Kidney (tissue), 14 donors: ENCODE data around the gene ZNF664. TPM values are rescaled to one million over a fixed set of nuclear protein-coding genes. Genes with fewer than 3 reads are reported as not detected.

Experiments
- DNase-seq, 5 donors: peaks; one replicate each; pipeline ENCODE4 v3.0.0-alpha.2; 2013 to 2020
- FAIRE-seq: peaks from 2 replicates; lab custom pipeline; 2012; peaks lifted over from hg19 to GRCh38; lab: Jason Lieb, UNC
- H3K27ac ChIP-seq, 2 donors: one replicate each; pipeline ENCODE4 v1.7.0; 2013; ENCODE audit warnings: low read depth in 2 of 2, low read length in 2 of 2, inconsistent platforms in 1 of 2
- H3K27me3 ChIP-seq: one replicate; pipeline ENCODE4 v1.7.1; 2013; ENCODE audit warnings: low read length, inconsistent platforms; ENCODE audit not compliant: control insufficient read depth, insufficient read depth
- H3K36me3 ChIP-seq, 3 donors: one replicate each; pipeline versions ENCODE4 v1.7.0 to v1.7.1; 2013; ENCODE audit warnings: low read length in 3 of 3, control low read depth in 1 of 3, inconsistent platforms in 1 of 3; ENCODE audit not compliant: insufficient read depth in 3 of 3, control insufficient read depth in 2 of 3
- H3K4me1 ChIP-seq, 3 donors: one replicate each; pipeline versions ENCODE4 v1.7.0 to v1.7.1; 2013; ENCODE audit warnings: low read length in 3 of 3, inconsistent platforms in 1 of 3, low read depth in 1 of 3; ENCODE audit not compliant: control insufficient read depth in 2 of 3, insufficient read depth in 2 of 3
- H3K4me3 ChIP-seq, 3 donors: one replicate each; pipeline versions ENCODE4 v1.7.0 to v1.8.1; 2013; ENCODE audit warnings: low read length in 3 of 3, control low read depth in 1 of 3, inconsistent platforms in 1 of 3
- H3K9ac ChIP-seq, 3 donors: one replicate each; pipeline versions ENCODE4 v1.7.0 to v1.7.1; 2013; ENCODE audit warnings: low read length in 3 of 3, control low read depth in 1 of 3, inconsistent platforms in 1 of 3
- H3K9me3 ChIP-seq, 3 donors: one replicate each; pipeline versions ENCODE4 v1.7.0 to v1.7.1; 2013; ENCODE audit warnings: low read length in 3 of 3, control low read depth in 1 of 3, inconsistent platforms in 1 of 3; ENCODE audit not compliant: control insufficient read depth in 2 of 3, insufficient read depth in 1 of 3
- intact Hi-C: fragments of 100-400 bp; cut with DNase I; formaldehyde crosslinking; loops from one replicate; pipeline ENCODE4 v1.11.1; 2022
- polyA plus RNA-seq: library from polyadenylated mRNA; stranded (reverse); fragments of 350-450 nt; fragmentation: Illumina TruSeq; extraction: RNeasy Lipid Tissue Mini Kit (QIAGEN cat#74804); gene quantifications from one replicate; pipeline ENCODE4 v1.2.3, GENCODE V29; 2014; ENCODE audit warnings: low read depth, low replicate concordance; ENCODE audit not compliant: insufficient read depth
- total RNA-seq: library from RNA; stranded (reverse); fragmentation: NEBNext Ultra II Directional; extraction: Animal tissue kit (Norgen Biotek cat#: 25700); gene quantifications from one replicate; pipeline ENCODE4 v1.2.1, GENCODE V29; 2021
- TF ChIP-seq, protein P1 (sequence below): IDR thresholded peaks from 3 replicates; pipeline ENCODE4 v1.5.1; 2012; ENCODE audit warnings: mild to moderate bottlenecking, moderate library complexity, borderline replicate concordance; ENCODE audit not compliant: insufficient read depth; ENCODE audit errors: extremely low read depth
- donor health status: control.
- donor health status: control.
- donor health status: control.
- donor health status: control.
- donor health status: control.
- donor health status: DM: yes; HTN: yes; CAD: no.
- donor health status: Normal renal cell carcinoma (clear cell type).

ZNF664 gene
- total and polyA plus RNA-seq, 2 donors from 2014 or later, result 44.9 to 104 TPM

DNA sequence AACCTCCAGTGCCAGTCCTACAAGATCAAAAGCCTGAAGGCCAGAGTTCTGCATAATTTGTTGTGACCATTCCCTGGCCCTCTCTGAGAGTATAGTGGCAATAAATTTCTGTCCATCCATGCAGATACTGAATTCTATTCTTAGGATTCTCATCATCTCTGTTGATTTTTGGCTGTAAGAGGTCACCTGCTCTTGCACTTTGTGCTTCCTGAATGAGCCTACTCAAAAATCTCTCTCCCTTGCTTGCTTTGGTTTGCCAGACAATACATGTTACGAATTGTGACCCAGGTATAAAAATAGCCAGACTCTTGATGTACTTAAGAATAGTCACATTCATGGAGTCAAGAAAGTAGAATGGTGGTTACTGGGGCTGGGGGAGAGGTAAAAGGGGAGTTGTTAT is 16.7 kb downstream of the ZNF664 start:
- intact Hi-C loops, result loop anchor here (10.0 kb wide), 1 partner anchor 85 kb away; no protein-coding TSS in a partner anchor
- H3K36me3 ChIP-seq, result peaks cover 3 to 18% (median 6%) of the 10 kb centered on the region in 3 donors
- H3K9ac ChIP-seq, result no peak overlapping the region
- no peak overlapping the region for H3K27ac ChIP-seq
- no peak overlapping the region for H3K4me3 ChIP-seq
- no peaks in the 10 kb centered on the region for H3K9me3 ChIP-seq
- no peaks in the 10 kb centered on the region for H3K27me3 ChIP-seq
- peaks cover 0 to 21% (median 19%) of the 10 kb centered on the region in 3 donors for H3K4me1 ChIP-seq
- no peak for FAIRE-seq
- no peak for DNase-seq
- TF ChIP-seq, protein P1, sequence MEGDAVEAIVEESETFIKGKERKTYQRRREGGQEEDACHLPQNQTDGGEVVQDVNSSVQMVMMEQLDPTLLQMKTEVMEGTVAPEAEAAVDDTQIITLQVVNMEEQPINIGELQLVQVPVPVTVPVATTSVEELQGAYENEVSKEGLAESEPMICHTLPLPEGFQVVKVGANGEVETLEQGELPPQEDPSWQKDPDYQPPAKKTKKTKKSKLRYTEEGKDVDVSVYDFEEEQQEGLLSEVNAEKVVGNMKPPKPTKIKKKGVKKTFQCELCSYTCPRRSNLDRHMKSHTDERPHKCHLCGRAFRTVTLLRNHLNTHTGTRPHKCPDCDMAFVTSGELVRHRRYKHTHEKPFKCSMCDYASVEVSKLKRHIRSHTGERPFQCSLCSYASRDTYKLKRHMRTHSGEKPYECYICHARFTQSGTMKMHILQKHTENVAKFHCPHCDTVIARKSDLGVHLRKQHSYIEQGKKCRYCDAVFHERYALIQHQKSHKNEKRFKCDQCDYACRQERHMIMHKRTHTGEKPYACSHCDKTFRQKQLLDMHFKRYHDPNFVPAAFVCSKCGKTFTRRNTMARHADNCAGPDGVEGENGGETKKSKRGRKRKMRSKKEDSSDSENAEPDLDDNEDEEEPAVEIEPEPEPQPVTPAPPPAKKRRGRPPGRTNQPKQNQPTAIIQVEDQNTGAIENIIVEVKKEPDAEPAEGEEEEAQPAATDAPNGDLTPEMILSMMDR, result no peak

DNA sequence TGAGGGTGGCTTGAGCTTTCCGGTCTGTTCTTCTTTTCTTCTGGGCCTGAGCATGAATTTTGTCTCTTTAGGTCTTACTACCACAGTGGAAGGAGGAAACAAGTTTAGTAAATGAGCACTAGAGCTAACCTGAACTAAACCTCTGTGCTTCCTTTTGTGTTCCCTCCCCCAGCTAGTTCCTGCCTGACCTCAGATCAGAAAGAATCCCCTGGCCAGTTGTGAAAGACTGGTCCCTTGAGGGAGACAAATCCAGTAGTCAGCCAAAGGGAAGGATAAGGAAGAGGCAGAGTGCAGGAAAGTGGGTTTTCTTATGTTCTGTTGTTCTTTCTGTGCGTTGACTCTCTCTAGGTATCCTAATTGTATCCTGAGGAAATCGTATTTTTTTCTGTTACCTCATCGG is 17.5 kb downstream of the ZNF664 start:
- intact Hi-C loops, result no loop called here
- TF ChIP-seq, protein P1, result no peak
- Histone ChIP-seq H3K27ac (no peak overlapping the region), H3K27me3 (no peaks in the 10 kb centered on the region), H3K36me3 (peaks cover 3 to 18% (median 6%) of the 10 kb centered on the region in 3 donors), H3K4me3 (no peak overlapping the region), H3K9me3 (no peaks in the 10 kb centered on the region), H3K4me1 (peaks cover 0 to 21% (median 19%) of the 10 kb centered on the region in 3 donors), H3K9ac (no peak overlapping the region)
- FAIRE-seq (no peak), DNase-seq (no peak)

DNA sequence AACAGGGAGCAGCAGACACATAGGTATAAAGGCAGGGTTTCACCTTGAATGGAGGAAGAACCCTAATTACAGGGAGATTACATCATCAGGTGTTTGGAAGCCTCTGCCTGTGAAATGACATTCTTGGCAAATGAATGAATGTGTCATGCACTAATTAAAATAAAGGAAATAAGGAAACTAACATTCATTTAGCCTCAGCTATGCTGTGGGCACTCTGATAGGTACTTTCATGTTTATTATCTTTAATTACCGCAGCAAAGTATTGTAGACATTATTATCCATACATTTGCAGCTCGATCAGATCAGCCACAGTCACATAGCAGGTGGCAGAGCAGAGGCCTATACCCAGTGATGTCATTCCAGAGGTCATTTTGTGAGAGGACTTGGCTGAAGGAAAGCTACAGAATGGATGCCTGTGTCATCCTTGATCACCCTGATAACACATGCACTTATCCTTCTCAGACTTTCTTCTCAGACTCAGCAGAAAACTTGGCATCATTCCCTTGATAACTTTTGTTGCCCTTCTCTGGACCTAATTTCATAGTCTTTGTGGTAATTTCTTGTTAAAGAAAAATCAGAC is 18.4 kb downstream of the ZNF664 start:
- DNase-seq, result no peak
- peaks cover 0 to 21% (median 15%) of the 10 kb centered on the region in 3 donors for H3K4me1 ChIP-seq
- no peak overlapping the region for H3K9ac ChIP-seq
- FAIRE-seq, result no peak
- H3K4me3 ChIP-seq, result no peak overlapping the region
- TF ChIP-seq, protein P1, result no peak
- no peak overlapping the region for H3K27ac ChIP-seq
- peaks cover 3 to 18% (median 6%) of the 10 kb centered on the region in 3 donors for H3K36me3 ChIP-seq
- H3K9me3 ChIP-seq, result no peaks in the 10 kb centered on the region
- intact Hi-C loops, result no loop called here
- H3K27me3 ChIP-seq, result no peaks in the 10 kb centered on the region
